Pons (tissue), 1 donor: ENCODE data around the gene CACNG7.
A peak's percentile ranks its signal among the peaks of the same experiment; 100 is the strongest.

Experiments
- DNase-seq: peaks from one replicate; pipeline ENCODE4 v3.0.0-alpha.2; 2016; ENCODE audit warnings: low spot score

Gene CACNG7

DNA sequence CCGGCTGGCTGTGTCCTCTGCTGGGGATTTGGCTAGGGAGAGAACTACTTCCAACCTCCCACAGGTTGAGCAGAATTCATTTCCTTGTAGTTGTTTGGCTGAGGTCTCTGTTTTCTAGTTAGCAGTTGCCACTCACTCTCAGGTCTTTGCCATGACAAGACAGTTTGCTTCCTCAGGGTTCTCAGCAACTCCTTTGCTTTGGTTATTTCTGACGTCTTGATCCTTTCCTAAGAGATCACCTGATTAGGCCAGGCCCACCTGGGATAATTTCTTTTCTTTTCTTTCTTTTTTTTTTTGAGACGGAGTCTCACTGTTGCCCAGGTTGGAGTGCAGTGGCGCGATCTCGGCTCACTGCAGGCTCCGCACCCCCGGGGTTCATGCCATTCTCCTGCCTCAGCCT lies 44.3 kb downstream of the CACNG7 start:
- DNase-seq = no peak

DNA sequence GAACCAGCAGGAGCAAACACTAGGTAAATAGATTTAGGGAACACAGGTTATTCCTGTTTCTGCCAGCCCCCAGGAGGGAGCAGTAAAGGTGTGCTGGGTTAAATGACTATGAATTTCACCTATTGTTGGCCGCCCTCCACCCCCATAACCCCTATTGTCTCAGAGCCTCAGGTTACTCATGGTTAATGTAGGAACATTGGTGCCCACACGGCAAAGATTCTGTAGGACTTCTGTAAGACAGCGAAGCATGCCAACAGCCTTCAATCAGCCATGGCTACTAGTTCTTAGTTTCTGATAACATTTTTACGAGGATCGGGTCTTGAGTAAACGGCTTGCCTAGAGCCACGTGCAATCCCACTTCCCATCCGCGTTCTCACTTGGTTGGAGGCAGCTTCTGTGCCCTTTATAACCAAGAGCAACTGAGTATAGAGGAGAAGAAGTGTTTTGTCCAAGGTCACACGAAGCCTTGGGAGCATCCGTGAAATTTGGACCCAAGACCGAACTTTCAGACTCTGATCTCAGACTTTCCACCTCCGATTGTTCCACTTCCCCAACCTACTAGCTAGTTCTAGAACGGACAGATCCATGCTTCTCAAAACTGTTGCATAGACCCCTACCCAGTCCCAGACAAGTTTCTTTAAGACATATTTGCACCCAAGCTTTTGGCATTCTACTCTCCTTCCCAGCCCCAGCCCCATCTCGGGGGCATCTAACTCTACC lies 48.5 kb downstream of the CACNG7 start:
- DNase-seq = no peak

- DNase-seq = peak; percentile 35
Observed at GRCh38 chr19:53958168-53958571, 49.1 kb downstream of the CACNG7 start.

DNA sequence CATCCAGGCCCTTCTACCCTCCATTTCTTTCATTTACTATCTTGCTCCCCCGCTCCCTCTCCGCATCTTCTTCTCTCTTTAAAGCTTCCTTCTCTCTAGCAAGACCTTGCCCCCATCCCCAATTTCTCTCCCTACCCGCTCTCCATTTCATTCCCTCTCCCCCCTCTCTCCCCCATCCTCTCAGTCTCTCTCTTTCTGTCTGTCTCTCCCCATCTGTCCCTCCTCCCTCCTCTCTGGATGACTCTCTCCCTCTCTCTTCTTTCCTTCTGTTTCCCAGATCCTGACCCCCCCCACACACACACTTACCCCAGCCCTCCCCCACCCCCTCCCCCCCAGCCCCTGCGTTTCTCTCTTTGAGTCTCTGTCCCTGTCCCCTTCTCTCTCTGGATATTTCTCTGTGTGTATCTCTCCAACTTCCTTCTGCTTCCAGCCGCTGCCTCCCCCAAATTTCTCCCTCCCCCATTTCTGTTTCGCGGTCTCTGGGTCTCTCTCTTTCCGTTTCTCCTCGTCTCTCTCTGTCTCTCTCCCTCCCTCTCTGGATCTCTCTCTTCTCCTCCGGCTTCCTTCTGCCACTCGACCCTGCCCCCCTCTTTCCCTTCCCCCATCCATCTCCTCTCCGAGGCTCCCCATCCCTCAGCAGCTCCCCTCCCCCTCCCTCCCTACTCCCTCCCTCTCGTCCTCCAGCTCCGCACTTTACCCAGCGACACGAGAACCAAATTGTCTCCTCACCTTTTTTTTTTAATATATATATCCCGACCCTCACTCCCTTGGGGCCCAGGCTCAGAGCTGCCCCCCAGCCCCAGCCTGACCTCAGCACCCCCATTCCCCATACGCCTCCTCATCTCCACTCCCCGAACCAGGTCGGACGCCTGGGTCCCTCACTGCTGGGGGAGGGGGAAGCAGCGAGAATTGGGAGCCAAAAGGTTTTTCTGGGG lies 50.0 kb downstream of the CACNG7 start:
- no peak for DNase-seq

DNA sequence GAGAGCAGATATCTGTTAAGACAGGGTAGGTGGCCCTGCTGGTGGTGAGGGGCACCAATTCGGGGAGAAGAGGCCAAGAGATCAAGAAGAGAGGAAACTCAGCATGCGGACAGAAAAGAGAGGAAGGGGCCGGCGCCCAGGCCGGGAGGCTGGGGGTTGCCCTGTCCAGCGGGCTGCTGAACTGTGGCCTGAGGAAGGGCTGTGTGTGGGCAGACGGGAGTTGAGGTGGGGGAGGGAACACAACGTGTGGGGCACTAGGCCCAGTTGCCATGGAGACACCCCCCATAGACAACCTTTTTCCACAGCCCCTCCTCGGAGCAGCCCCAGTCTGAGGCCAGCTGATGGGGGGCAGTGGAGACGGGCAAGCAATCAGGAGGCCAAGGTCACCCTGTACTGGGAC lies 51.1 kb downstream of the CACNG7 start:
- DNase-seq = no peak

DNA sequence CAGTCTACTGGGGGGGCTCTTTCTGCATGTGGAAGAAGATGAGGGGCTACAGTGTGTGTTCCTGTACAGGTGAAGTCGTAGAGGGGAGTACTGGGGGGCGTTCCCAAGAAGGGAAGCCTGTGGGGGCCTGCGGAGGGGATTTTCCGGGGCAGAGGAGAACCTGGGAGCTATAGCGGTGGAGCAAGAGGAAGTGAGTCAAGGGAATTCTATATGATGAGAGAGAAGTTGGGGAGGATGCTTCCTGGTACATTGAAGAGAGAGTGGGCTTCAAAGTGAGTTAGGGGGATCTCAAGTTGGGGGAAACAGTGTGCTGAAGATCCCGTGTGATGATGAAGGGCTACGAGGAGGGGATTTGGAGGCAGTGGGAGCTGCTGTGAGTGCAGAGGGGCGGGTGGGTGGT lies 51.8 kb downstream of the CACNG7 start:
- no peak for DNase-seq

DNA sequence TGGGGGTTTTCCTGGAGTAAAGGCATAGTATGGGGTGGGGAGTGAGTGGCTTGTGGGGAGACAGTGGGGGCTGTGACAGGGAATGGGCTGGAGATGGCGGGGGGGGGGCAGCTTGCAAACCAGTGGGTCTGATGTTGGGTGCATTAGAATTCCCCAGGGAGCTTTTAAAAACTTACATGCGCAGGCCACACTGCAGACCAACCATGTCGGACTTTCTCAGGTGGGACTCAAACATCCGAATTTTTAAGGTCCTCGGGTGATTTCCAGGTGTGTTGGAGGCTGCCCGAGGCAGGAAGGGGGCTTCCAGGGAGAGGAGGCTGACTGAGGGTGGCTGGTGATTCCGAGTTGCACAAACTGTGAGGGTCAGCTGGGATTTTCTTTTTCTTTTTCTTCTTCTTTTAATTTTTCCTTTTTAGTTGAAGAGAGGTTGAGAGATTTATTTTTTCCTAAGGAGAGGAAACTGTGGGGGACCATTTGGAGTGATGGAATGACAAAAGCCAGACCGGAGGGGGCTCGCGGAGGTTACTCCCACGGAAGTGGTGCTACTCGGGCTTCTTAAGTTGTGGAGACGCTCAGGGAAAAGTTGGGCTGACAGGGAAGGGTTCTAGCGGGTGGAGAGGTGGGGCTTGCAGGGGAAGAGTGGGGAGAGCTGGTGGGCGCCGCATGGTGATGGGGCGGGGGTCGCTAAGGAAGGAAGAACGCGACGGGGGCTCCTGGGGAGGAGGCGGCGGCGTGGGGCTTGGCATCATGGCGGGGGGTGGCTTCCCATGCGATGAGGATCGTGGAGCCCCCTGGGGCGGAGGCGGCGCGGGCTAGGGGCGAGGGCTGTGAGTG lies 52.7 kb downstream of the CACNG7 start:
- DNase-seq = no peak

DNA sequence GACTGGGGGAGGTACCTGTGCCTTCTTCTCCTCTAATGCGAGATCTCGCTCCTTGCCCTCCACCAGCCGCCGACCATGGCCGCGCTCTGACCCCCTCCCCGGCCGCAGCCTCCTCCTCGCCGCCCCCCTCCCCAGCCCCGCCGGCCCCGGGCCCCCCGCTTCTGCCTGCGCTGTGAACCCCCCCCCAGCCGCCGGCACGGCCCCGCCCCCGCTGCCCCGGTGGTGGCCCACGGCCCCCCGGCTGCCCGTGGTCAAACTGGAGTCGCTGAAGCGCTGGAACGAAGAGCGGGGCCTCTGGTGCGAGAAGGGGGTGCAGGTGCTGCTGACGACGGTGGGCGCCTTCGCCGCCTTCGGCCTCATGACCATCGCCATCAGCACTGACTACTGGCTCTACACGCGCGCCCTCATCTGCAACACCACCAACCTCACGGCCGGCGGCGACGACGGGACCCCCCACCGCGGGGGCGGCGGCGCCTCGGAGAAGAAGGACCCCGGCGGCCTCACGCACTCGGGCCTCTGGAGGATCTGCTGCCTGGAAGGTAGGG lies 53.9 kb downstream of the CACNG7 start, which contains the start of gene CACNG8:
TSS of gene CACNG8 (plus strand) at position 51 of the 545 bp plus-strand sequence.
- DNase-seq = no peak

DNA sequence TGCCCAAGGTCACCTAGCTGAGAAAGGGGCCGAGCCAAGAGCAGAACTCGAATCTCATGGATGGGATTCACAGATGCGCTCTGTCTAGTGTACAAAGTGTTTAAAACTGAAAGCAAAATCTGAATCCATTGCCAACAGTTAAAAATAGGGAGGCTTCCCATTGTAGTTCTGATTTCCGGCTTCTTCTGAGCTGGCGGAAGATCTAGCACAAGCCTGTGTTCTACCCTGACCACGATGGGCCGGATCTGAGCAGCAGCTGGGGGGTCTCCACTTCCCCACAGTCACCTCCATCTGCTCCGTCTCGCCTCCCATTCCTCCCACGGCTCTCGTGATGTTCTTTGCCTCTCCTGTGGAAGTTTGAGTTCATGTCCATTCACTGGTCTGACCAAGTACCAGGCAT lies 56.0 kb downstream of the CACNG7 start:
- DNase-seq = no peak

- DNase-seq = no peak
Observed at GRCh38 chr19:53966931-53967330, 57.9 kb downstream of the CACNG7 start.

- no peak for DNase-seq
Observed at GRCh38 chr19:53969366-53969765, 60.3 kb downstream of the CACNG7 start.

GRCh38 chr19:53971673-53972072 lies 62.6 kb downstream of the CACNG7 start:
- DNase-seq = peak; percentile 18

DNA sequence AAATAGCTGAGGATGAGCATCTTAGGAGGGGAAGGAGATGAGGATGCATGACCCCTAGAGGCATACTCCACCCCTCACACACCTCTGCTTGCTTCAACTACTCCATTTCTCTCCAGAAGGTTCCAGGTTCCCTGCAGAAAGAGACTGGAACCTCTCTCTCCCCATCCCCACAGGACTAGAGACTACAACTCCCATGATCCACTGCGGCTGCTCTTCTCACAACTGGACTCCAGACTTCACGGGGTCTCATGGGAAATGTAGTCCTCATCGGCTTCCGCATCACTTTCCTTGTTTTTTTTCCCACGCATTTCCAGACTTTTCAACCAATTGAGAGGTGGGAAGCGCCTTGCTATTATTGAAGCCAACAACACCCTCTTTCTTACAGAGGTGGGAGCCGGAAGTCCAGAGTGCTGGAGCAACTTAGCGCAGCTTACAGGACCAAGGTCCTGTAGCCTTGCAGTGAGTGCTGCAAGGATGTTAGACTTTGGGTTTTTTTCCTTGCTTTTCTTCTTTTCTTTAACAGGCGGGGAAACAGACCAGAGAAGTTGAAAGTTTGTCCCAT lies 68.4 kb downstream of the CACNG7 start:
- DNase-seq = peak; percentile 95

- DNase-seq = peak; percentile 78
Observed at GRCh38 chr19:53977991-53978731, 69.1 kb downstream of the CACNG7 start.

DNA sequence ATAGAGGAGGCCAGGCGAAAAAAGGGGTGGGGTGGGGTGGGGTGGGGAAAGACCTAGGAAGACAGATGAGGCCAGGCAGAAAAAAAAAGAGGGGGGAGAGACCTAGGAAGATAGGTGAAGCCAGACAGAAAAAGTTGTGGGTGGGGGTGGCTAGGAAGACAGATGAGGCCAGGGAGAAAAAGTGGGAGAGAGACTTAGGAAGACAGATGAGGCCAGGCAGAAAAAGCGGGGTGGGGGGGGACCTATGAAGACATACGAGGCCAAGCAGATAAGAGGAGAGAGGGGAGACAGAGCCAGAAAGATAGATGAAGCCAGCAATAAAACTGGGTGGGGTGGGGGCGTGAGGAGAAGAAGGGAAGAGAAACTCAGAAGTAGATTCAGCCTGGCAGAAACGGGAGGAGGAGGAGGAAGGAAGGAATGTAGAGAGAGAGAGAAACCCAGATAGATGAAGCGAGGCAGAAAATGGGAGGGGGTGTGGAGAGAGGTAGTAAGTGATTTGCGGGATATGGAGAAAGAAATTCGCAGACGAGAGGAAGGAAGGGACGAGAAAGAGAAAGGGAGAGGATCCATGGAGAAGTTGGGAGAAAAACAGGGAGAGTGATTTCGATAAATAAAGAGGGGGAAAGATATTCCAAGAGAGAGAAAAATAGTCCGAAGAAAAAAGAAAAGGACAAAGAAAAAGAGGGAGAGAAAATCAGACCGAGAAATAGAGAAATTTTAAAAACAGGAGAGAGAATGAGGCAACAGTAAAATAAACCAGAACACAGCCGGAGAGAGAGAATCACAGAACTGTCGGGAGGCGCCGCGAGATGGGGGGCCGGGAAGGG lies 70.1 kb downstream of the CACNG7 start:
- DNase-seq = no peak

DNA sequence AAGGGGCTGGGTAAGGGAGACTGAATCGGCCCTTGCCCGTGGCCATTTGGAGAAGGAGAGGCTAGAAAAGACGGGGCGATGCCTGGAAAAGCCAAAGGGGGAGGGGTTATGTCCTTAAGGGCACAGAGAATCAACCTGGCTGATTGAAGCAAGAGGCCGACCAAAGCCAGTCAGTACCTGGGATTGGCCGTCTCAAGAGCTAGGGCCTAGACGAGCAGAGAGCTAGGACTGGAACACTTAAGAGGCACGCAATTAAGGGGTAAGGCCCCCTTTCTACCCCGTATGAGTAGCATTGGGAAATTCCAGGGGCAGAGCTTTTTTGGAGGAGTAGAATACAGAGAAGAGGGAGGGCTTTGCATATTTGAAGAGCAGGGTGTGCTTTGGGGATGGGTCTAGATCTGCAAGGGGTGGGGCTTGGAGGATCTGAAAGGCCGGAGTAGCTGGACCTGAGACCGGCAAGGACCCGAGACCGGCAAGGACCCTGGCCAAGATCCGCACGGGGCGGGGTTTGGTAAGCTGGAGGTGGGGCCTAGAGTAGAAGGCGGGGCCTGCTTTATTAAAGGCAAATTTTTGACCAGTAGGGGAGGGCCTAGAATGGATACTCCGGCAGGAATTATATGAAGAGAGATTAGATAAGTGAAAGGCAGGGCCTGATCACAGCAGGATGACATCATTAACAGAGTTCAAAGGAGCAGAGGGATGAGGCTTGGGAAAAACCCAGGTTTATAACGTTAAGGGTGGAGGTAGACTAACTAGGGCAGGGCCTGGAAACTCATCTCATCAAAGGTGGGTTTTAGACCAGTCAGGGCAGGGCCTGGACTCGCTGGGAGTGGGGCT lies 71.7 kb downstream of the CACNG7 start:
- DNase-seq = peak; percentile 15

DNA sequence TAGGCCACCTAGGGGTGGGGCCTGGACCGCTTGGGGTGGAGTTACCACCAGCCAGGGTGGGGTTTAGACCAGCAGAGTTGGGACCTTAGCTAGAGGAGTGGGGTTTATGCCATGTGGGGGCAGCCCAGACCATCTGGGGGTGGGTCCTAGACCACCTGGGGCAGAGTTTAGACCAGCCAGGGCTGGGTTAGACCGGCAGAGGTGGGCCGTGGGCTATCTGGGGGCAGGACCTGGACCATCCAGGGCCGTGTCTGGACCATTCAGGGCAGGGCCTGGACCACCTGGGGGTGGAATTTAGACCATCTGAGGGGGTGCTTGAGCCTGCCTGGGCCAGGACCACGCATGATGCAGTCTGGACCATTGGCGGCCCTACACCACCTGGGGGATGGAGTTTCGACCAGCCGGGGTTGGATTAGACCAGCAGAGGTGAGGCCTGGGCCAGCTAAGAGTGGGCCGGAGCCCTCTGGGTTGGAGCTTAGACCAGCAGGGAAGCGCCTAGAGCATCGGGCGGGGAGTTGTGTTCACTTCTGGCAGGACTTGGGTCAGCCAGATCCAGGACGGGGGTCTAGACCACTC lies 72.4 kb downstream of the CACNG7 start:
- DNase-seq = no peak

- no peak for DNase-seq
Observed at GRCh38 chr19:53982001-53982451, 72.9 kb downstream of the CACNG7 start.

DNA sequence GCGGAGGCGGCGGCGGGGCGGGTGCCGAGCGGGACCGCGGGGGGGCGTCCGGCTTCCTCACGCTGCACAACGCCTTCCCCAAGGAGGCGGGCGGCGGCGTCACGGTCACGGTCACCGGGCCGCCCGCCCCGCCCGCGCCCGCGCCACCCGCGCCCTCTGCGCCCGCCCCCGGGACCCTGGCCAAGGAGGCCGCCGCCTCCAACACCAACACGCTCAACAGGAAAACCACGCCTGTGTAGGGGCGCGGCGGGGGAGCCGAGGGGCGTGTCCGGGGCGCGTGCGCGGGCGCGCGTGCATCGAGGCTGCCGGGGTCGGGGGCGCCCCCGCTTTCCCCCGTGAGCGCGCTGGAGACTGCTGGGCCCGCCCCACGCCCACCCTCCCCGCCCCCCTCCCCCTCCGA lies 73.5 kb downstream of the CACNG7 start:
- no peak for DNase-seq
